Spleen (tissue), 13 donors: ENCODE results near the gene MYOF. TPM values are rescaled to one million over a fixed set of nuclear protein-coding genes. Genes with fewer than 3 reads are reported as not detected.

Experiments used
- DNase-seq: peaks from one replicate; pipeline ENCODE4 v3.0.0-alpha.2; 2020
- H3K27ac ChIP-seq, 8 donors: fragments of 200-600 bp; sonication (generic) in 7 of 8; 1 replicate in 4 of 8; 2 replicates in 4 of 8; pipeline versions ENCODE4 v1.5.0 to v1.8.0; 2016 to 2021; ENCODE audit warnings: inconsistent platforms in 4 of 8, mild to moderate bottlenecking in 4 of 8, moderate library complexity in 1 of 8
- H3K27me3 ChIP-seq, 7 donors: fragments of 200-600 bp; sonication (generic) in 6 of 7; replicated peaks in 1 of 7; 1 replicate in 4 of 7; 2 replicates in 3 of 7; pipeline versions ENCODE4 v1.5.0 to v1.8.0; 2016 to 2021; ENCODE audit warnings: inconsistent platforms in 3 of 7, mild to moderate bottlenecking in 1 of 7
- H3K36me3 ChIP-seq, 6 donors: fragments of 200-600 bp; sonication (generic) in 5 of 6; 1 replicate in 4 of 6; 2 replicates in 2 of 6; pipeline versions ENCODE4 v1.5.0 to v1.8.0; 2016 to 2021; ENCODE audit warnings: inconsistent platforms in 2 of 6
- H3K4me1 ChIP-seq, 6 donors: fragments of 200-600 bp; sonication (generic) in 5 of 6; 1 replicate in 3 of 6; 2 replicates in 3 of 6; pipeline versions ENCODE4 v1.5.0 to v1.8.0; 2016 to 2021; ENCODE audit warnings: inconsistent platforms in 3 of 6
- H3K4me3 ChIP-seq, 8 donors: fragments of 200-600 bp; sonication (generic) in 7 of 8; 1 replicate in 4 of 8; 2 replicates in 4 of 8; pipeline versions ENCODE4 v1.5.0 to v1.8.0; 2016 to 2021; ENCODE audit warnings: inconsistent platforms in 4 of 8, mild to moderate bottlenecking in 4 of 8, moderate library complexity in 2 of 8
- H3K9me3 ChIP-seq, 8 donors: fragments of 200-600 bp; sonication (generic) in 7 of 8; 1 replicate in 4 of 8; 2 replicates in 4 of 8; pipeline versions ENCODE4 v1.5.0 to v1.8.0; 2016 to 2021; ENCODE audit warnings: inconsistent platforms in 4 of 8
- POLR2A ChIP-seq, 3 donors: fragments of 450-650 bp; IDR thresholded peaks; one replicate each; pipeline ENCODE4 v1.5.1; 2017; ENCODE audit warnings: antibody characterized with exemption in 3 of 3, mild to moderate bottlenecking in 1 of 3
- POLR2AphosphoS5 ChIP-seq, 3 donors: sonication (generic); formaldehyde crosslinking; IDR thresholded peaks; one replicate each; pipeline ENCODE4 v1.5.1; 2017; ENCODE audit warnings: antibody characterized with exemption in 3 of 3
- WGBS, 5 donors: extraction: QIAGEN DNeasy Blood & Tissue Kit in 3 of 5; methylation state at CpG; one replicate each; pipeline versions ENCODE4 v1.1.5 to v1.1.7; 2013 to 2018; 5-methylcytosine and 5-hydroxymethylcytosine counted together
- intact Hi-C: fragments of 100-400 bp; cut with DNase I; formaldehyde crosslinking; loops from one replicate; pipeline ENCODE4 v1.15.0; 2023; ENCODE audit warnings: low total_unique reads
- long read RNA-seq, 2 donors: transcript quantifications; one replicate each; lab custom pipeline, GENCODE V29; 2026
- polyA plus RNA-seq, 3 donors: library from polyadenylated mRNA; stranded (reverse); fragments of 200-250 nt; gene quantifications; one replicate each; pipeline ENCODE4 v1.2.1, GENCODE V29; 2013
- total RNA-seq, 7 donors: library from RNA; depleted of rRNA in 3 of 7; stranded (reverse); fragments of >200 nt in 3 of 7; fragmentation: NEBNext Ultra II Directional in 4 of 7; extraction: Animal tissue kit (Norgen Biotek cat#: 25700) in 4 of 7; gene quantifications; one replicate each; pipeline versions ENCODE4 v1.1.0 to v1.2.1, GENCODE V29; 2016 to 2021
- TF ChIP-seq, protein P1 (sequence below), 11 experiments: fragments of 200-600 bp in 7 of 11; fragments of 450-650 bp in 4 of 11; sonication (generic) in 4 of 11; IDR thresholded peaks in 8 of 11; conservative IDR thresholded peaks in 3 of 11; 1 replicate in 7 of 11; 2 replicates in 4 of 11; pipeline versions ENCODE4 v1.4.0 to v1.8.0; 2016 to 2021; ENCODE audit warnings: antibody characterized with exemption in 11 of 11, inconsistent platforms in 4 of 11, mild to moderate bottlenecking in 1 of 11
- donor health status: healthy with polysubstance abuse.
- donor health status: DM: no; HTN: no; CAD: no; lungs with moderate emphysema.
- donor health status: DM: no; HTN: no; CAD: no.
- donor health status: Bipolar disorder and iron deficiency.
- donor health status: healthy.
- donor health status: DM: no; HTN: no; CAD: no.
- donor health status: DM: yes; HTN: yes; CAD: no.

Gene MYOF, protein sequence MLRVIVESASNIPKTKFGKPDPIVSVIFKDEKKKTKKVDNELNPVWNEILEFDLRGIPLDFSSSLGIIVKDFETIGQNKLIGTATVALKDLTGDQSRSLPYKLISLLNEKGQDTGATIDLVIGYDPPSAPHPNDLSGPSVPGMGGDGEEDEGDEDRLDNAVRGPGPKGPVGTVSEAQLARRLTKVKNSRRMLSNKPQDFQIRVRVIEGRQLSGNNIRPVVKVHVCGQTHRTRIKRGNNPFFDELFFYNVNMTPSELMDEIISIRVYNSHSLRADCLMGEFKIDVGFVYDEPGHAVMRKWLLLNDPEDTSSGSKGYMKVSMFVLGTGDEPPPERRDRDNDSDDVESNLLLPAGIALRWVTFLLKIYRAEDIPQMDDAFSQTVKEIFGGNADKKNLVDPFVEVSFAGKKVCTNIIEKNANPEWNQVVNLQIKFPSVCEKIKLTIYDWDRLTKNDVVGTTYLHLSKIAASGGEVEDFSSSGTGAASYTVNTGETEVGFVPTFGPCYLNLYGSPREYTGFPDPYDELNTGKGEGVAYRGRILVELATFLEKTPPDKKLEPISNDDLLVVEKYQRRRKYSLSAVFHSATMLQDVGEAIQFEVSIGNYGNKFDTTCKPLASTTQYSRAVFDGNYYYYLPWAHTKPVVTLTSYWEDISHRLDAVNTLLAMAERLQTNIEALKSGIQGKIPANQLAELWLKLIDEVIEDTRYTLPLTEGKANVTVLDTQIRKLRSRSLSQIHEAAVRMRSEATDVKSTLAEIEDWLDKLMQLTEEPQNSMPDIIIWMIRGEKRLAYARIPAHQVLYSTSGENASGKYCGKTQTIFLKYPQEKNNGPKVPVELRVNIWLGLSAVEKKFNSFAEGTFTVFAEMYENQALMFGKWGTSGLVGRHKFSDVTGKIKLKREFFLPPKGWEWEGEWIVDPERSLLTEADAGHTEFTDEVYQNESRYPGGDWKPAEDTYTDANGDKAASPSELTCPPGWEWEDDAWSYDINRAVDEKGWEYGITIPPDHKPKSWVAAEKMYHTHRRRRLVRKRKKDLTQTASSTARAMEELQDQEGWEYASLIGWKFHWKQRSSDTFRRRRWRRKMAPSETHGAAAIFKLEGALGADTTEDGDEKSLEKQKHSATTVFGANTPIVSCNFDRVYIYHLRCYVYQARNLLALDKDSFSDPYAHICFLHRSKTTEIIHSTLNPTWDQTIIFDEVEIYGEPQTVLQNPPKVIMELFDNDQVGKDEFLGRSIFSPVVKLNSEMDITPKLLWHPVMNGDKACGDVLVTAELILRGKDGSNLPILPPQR (N-terminal part only)
- total RNA-seq (10 to 100 TPM; 15.1 to 50.8 (median 26.8) TPM), polyA plus RNA-seq (1 to 10 TPM; 1.5 to 6.0 (median 3.0) TPM)
- long read RNA-seq, donor 1, partial matches to known transcripts: 8 of 8 reads
- long read RNA-seq, donor 1, other reads (novel, unspliced or antisense): 0 of 8 reads
- long read RNA-seq, donor 2, partial matches to known transcripts: 6 of 7 reads
- long read RNA-seq, donor 2, other reads (novel, unspliced or antisense): 0 of 7 reads

DNA sequence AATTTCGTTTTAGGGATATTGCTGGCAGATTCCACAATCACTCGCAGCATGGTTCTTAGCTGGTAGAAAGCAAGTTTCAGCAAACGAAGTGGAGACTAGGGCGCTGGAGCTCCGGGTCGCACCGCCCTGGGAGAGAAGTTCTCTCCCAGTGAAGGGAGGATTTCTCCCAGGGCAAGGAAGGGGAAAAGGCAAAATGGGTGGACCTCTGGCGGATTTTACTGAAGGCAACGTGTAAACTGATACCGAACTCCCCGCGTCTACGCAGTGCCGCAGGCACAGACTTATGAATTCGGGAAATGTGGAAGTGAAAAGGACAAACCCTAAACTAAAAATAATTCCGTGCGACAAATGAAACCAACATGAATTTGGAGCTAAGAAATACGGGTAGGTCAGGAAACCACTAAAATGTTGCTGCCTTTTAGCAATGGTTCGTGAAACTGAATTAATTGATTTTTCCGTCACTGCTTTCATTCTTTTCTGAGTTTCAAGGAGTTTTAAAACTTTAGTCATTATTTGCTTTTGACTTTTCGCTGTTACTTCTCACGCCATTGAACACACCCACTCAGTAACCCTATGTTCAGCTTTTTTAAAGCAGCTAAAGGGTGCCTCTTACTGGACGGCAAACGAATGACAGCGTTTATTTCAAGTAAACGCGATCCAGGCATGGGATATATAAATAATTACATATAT is at the start of gene MYOF:
Gene MYOF, minus strand, starts transcription at position 190 of the 690 bp plus-strand sequence. Its CDS starts 140 bp downstream, at position 50.
- intact Hi-C loops: loop anchor here (2.0 kb wide), 1 partner anchor 105 kb away; no protein-coding TSS in a partner anchor
- H3K9me3 ChIP-seq: no peaks in the 10 kb centered on the region
- TF ChIP-seq POLR2A (IDR thresholded peaks at IDR 0.05) (no peak), POLR2AphosphoS5 (IDR thresholded peaks at IDR 0.05) (peak in 2 of 3 donors; percentile 35 to 54)
- TF ChIP-seq, protein P1, sequence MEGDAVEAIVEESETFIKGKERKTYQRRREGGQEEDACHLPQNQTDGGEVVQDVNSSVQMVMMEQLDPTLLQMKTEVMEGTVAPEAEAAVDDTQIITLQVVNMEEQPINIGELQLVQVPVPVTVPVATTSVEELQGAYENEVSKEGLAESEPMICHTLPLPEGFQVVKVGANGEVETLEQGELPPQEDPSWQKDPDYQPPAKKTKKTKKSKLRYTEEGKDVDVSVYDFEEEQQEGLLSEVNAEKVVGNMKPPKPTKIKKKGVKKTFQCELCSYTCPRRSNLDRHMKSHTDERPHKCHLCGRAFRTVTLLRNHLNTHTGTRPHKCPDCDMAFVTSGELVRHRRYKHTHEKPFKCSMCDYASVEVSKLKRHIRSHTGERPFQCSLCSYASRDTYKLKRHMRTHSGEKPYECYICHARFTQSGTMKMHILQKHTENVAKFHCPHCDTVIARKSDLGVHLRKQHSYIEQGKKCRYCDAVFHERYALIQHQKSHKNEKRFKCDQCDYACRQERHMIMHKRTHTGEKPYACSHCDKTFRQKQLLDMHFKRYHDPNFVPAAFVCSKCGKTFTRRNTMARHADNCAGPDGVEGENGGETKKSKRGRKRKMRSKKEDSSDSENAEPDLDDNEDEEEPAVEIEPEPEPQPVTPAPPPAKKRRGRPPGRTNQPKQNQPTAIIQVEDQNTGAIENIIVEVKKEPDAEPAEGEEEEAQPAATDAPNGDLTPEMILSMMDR (IDR thresholded peaks at IDR 0.05 in 8 of 11, conservative IDR thresholded peaks at IDR 0.05 in 3 of 11): peak in 10 of 11 experiments; percentile 33 to 69 (median 55)
- no peaks in the 10 kb centered on the region for H3K36me3 ChIP-seq
- H3K27ac ChIP-seq: peak within 1 kb of the TSS in 7 of 8 donors; percentile 67 to 79 (median 73)
- H3K4me3 ChIP-seq: peak within 1 kb of the TSS; percentile 26 to 71 (median 48)
- DNase-seq: no peak
- peaks cover 0 to 23% (median 0%) of the 10 kb centered on the region in 7 donors for H3K27me3 ChIP-seq
- 1% methylated on average over 26 to 27 of the region's 27 CpGs for WGBS, 5 donors
- H3K4me1 ChIP-seq: peaks cover 0 to 30% (median 14%) of the 10 kb centered on the region in 6 donors

- 94 to 100% (median 98%) methylated on average over 4 of the region's 4 CpGs for WGBS, 5 donors
- intact Hi-C loops: no loop called here
- Histone ChIP-seq H3K27ac (no peak overlapping the region), H3K4me1 (peaks cover 0 to 34% (median 3%) of the 10 kb centered on the region in 6 donors), H3K36me3 (peaks cover 0 to 49% (median 0%) of the 10 kb centered on the region in 6 donors), H3K27me3 (no peaks in the 10 kb centered on the region), H3K4me3 (no peak overlapping the region), H3K9me3 (peaks cover 0 to 8% (median 0%) of the 10 kb centered on the region in 8 donors)
- no peak for TF ChIP-seq POLR2AphosphoS5 (IDR thresholded peaks at IDR 0.05)
- TF ChIP-seq, protein P1 (IDR thresholded peaks at IDR 0.05 in 8 of 11, conservative IDR thresholded peaks at IDR 0.05 in 3 of 11): no peak
- no peak for TF ChIP-seq POLR2A (IDR thresholded peaks at IDR 0.05)
- DNase-seq: no peak
Measured at GRCh38 chr10:93518531-93518930, 36.4 kb upstream of the MYOF start.

- Histone ChIP-seq H3K36me3 (peaks cover 0 to 42% (median 0%) of the 10 kb centered on the region in 6 donors), H3K4me3 (no peak overlapping the region), H3K27ac (peak overlapping the region in 3 of 8 donors; percentile 25 to 64 (median 61)), H3K4me1 (peaks cover 0 to 38% (median 3%) of the 10 kb centered on the region in 6 donors), H3K27me3 (no peaks in the 10 kb centered on the region), H3K9me3 (peaks cover 0 to 2% (median 0%) of the 10 kb centered on the region in 8 donors)
- DNase-seq: no peak
- WGBS, 5 donors: 65 to 92% (median 88%) methylated on average over 1 of the region's 1 CpG
- TF ChIP-seq POLR2AphosphoS5 (IDR thresholded peaks at IDR 0.05) (no peak), POLR2A (IDR thresholded peaks at IDR 0.05) (no peak)
- TF ChIP-seq, protein P1 (IDR thresholded peaks at IDR 0.05 in 8 of 11, conservative IDR thresholded peaks at IDR 0.05 in 3 of 11): no peak
- intact Hi-C loops: no loop called here
Measured at GRCh38 chr10:93516006-93516380, 33.9 kb upstream of the MYOF start.
